ENCODE measurements around the gene ATPAF1.

The ATPAF1 gene

DNA sequence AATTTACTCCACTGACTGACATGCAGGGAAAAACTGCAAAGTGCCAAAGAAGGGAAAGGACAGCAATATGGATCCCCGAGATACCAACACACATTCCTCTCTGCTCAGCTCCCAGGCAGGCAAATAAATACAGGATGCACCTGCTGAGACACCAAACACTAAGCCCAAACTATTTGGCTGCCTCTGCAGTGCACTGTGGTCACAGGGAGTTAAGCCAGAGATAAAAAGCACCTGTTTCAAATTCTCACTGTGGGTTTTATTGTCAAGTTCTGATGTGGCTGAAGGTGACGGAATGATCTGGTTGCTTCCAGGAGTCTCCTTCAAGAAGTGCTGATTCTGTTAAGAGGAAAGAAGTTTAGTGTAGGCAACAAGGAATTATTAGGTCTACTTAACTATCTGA is 21.2 kb upstream of the ATPAF1 start:
- H3K4me3 ChIP-seq (replicated peaks in 1 of 2; ENCODE audit: low read depth in 2 of 2, low read length in 2 of 2) = no peak overlapping the region
- TF ChIP-seq, protein P1, sequence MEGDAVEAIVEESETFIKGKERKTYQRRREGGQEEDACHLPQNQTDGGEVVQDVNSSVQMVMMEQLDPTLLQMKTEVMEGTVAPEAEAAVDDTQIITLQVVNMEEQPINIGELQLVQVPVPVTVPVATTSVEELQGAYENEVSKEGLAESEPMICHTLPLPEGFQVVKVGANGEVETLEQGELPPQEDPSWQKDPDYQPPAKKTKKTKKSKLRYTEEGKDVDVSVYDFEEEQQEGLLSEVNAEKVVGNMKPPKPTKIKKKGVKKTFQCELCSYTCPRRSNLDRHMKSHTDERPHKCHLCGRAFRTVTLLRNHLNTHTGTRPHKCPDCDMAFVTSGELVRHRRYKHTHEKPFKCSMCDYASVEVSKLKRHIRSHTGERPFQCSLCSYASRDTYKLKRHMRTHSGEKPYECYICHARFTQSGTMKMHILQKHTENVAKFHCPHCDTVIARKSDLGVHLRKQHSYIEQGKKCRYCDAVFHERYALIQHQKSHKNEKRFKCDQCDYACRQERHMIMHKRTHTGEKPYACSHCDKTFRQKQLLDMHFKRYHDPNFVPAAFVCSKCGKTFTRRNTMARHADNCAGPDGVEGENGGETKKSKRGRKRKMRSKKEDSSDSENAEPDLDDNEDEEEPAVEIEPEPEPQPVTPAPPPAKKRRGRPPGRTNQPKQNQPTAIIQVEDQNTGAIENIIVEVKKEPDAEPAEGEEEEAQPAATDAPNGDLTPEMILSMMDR (IDR thresholded peaks at IDR 0.05; ENCODE audit: low read depth, low read length) = no peak
- no peak for DNase-seq (ENCODE audit: low read depth in 2 of 2)

DNA sequence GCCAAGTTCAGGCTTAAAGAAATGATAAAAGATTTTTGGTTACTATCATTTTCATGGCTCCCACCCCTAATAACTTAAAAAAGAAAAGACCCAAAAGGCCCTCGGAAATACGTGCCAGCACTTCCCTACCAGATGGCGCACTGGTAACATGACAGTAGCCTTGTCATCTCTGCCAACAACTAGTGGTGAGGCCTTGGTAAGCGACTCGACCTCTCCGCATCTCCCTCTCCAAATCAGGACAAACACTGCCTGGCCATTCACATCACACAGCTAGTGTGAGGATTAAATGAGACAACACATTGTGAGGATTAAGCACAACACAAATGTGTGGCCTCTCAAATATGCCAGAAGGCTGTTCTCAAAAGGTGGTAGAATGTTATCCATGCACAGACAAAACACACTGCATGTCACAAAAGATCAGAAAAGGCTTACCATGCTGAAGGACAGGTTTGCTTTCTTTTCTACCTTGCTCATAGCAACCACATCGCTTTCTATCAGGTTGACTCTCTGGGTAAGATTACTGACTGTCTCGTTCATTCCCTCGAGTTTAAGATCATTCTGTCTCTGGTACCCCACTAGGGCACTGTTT is 19.9 kb upstream of the ATPAF1 start:
- no peak overlapping the region for H3K4me3 ChIP-seq (replicated peaks in 1 of 2; ENCODE audit: low read depth in 2 of 2, low read length in 2 of 2)
- no peak for DNase-seq (ENCODE audit: low read depth in 2 of 2)
- TF ChIP-seq, protein P1 (IDR thresholded peaks at IDR 0.05; ENCODE audit: low read depth, low read length) = no peak

DNA sequence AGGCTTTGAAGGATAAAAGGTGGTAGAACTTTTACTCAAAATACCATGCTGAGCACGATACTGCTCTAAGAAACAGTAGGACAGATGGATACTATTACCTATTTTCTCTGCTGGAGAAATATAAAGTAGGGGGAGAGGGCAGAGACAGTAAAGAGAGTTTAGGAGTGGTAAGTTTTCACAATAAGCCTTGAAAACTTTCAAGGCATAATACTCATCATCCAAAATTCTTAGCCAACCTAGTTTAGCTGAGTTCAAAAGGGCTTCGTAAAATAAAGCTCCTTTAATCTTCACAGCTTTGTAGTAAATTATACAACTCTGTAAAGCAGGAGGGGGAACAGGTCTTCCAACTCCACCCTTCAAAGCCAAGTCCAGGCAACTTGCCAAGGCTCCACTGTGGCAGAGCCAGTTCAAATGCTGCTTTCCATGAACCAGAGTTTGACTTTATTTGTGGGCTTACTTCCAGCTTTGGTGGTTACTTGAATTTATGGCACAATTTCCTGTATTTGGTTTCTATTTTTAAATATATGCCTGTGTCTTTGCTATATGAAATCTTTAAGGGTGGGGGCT is 19.0 kb upstream of the ATPAF1 start:
- H3K4me3 ChIP-seq (replicated peaks in 1 of 2; ENCODE audit: low read depth in 2 of 2, low read length in 2 of 2) = no peak overlapping the region
- TF ChIP-seq, protein P1 (IDR thresholded peaks at IDR 0.05; ENCODE audit: low read depth, low read length) = no peak
- peak; percentile 32 to 86 for DNase-seq (ENCODE audit: low read depth in 2 of 2)

DNA sequence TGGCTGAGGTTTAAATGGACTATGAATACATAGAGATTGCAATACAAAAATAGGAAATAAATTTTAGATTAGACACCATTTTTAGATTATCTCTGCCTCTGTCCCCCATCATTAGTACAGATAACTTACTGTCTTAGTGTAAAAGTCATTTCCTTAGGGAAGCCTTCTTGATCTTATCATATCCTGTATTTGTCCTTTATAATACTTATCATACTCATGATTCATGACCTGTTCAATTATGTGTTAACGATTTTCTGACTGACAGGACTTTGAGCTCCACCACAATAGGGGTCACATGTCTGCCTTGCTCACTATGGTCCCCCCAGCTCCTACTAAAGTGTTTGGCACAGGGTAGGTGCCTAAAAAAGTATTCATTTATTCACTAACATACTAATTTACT is 18.1 kb upstream of the ATPAF1 start:
- H3K4me3 ChIP-seq (replicated peaks in 1 of 2; ENCODE audit: low read depth in 2 of 2, low read length in 2 of 2) = no peak overlapping the region
- TF ChIP-seq, protein P1 (IDR thresholded peaks at IDR 0.05; ENCODE audit: low read depth, low read length) = no peak
- DNase-seq (ENCODE audit: low read depth in 2 of 2) = no peak

DNA sequence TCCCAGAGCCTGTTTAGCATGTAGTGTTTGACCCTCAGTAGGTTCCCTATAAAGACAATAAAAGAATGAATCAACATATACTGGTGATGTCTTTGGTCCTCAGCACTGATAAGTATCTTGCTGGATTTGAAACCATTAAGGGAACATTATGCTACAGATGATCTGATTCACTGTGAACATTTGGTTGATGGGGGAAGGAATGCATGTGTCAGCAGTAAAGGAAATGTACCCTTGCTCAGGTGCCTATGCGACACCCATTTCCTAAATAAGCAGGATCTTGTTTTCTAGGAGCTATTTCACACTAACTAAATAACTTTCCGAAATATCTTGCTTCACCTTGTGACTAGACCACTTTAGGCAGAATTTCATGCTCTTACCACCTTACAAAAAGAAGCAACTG is 16.5 kb upstream of the ATPAF1 start:
- TF ChIP-seq, protein P1 (IDR thresholded peaks at IDR 0.05; ENCODE audit: low read depth, low read length) = no peak
- H3K4me3 ChIP-seq (replicated peaks in 1 of 2; ENCODE audit: low read depth in 2 of 2, low read length in 2 of 2) = no peak overlapping the region
- DNase-seq (ENCODE audit: low read depth in 2 of 2) = no peak

DNA sequence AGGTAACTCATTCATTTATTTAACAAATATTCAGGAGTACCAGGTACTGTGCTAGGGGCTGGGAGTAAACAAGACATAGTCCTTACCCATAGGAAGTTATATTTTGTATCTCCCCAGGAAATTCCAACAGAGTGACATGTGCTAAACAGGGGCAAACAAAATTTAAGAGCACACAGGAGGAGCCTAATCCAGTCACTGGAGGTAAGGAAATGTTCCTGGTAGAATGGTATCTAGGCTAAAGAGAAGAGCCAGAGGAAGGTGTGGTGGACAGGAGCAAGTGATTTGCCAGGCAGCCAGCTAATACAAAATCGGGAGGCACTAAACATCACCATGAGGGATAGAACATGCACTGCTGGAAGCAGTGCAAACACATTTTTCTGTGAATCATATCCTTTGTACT is 13.9 kb upstream of the ATPAF1 start:
- no peak for DNase-seq (ENCODE audit: low read depth in 2 of 2)
- H3K4me3 ChIP-seq (replicated peaks in 1 of 2; ENCODE audit: low read depth in 2 of 2, low read length in 2 of 2) = no peak overlapping the region
- TF ChIP-seq, protein P1 (IDR thresholded peaks at IDR 0.05; ENCODE audit: low read depth, low read length) = no peak
